ENCODE results near the gene LCN9.

DNA sequence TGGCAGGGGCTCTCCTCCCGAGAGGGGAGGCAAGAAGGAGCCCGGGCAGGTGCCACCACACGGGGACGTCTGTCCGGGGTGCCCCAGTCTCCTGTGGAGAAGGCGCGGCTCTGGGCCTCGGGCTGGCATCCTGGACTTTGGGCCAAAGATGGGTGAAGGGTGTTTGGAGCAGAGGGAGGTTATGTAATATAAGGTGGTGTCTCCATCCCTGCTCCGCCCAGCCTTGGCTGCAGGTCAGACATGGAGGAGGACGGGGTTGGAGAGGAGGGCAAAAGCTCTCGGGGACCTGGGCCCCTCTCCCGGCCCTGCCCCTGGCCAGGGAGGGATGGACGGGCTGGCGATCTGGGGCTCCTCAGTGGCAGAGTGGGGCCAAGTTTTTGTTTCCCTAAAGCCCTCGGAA, 37.4 kb downstream of the LCN9 start:
- TF ChIP-seq, protein P1, sequence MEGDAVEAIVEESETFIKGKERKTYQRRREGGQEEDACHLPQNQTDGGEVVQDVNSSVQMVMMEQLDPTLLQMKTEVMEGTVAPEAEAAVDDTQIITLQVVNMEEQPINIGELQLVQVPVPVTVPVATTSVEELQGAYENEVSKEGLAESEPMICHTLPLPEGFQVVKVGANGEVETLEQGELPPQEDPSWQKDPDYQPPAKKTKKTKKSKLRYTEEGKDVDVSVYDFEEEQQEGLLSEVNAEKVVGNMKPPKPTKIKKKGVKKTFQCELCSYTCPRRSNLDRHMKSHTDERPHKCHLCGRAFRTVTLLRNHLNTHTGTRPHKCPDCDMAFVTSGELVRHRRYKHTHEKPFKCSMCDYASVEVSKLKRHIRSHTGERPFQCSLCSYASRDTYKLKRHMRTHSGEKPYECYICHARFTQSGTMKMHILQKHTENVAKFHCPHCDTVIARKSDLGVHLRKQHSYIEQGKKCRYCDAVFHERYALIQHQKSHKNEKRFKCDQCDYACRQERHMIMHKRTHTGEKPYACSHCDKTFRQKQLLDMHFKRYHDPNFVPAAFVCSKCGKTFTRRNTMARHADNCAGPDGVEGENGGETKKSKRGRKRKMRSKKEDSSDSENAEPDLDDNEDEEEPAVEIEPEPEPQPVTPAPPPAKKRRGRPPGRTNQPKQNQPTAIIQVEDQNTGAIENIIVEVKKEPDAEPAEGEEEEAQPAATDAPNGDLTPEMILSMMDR (IDR thresholded peaks at IDR 0.05), result no peak
- no peak for TF ChIP-seq POLR2A (IDR thresholded peaks at IDR 0.05)

Measured in vagina (tissue), 2 donors.